Left lung (tissue), 10 donors: ENCODE results near the gene C15orf39. TPM values are rescaled to one million over a fixed set of nuclear protein-coding genes. Genes with fewer than 3 reads are reported as not detected.

Experiments used
- ATAC-seq: fragments of 200-7000 bp; cut with Tn5 transposase; one replicate; pipeline ENCODE4 v1.9.1; 2020; ENCODE audit warnings: moderate library complexity
- DNase-seq, 4 donors: peaks; one replicate each; pipeline ENCODE4 v3.0.0-alpha.2; 2013 to 2020
- H3K27ac ChIP-seq, 2 donors: fragments of 200-600 bp; sonication (generic) in 1 of 2; one replicate each; pipeline versions ENCODE4 v1.5.0 to v1.8.0; 2020 to 2021
- H3K27me3 ChIP-seq, 2 donors: fragments of 200-600 bp; sonication (generic) in 1 of 2; one replicate each; pipeline versions ENCODE4 v1.5.0 to v1.8.0; 2020 to 2021
- H3K36me3 ChIP-seq, 2 donors: fragments of 200-600 bp; sonication (generic) in 1 of 2; one replicate each; pipeline versions ENCODE4 v1.5.0 to v1.8.0; 2020 to 2021
- H3K4me1 ChIP-seq, 2 donors: fragments of 200-600 bp; one replicate each; pipeline ENCODE4 v1.8.0; 2021
- H3K4me3 ChIP-seq, 2 donors: fragments of 200-600 bp; sonication (generic) in 1 of 2; one replicate each; pipeline versions ENCODE4 v1.5.0 to v1.8.0; 2020 to 2021; ENCODE audit warnings: mild to moderate bottlenecking in 1 of 2
- H3K9me3 ChIP-seq, 2 donors: fragments of 200-600 bp; sonication (generic) in 1 of 2; one replicate each; pipeline versions ENCODE4 v1.5.0 to v1.8.0; 2020 to 2021
- intact Hi-C, 2 donors: fragments of 100-400 bp; cut with DNase I; formaldehyde crosslinking; loops; one replicate each; pipeline versions ENCODE4 v1.11.2 to v1.14.2; 2022
- polyA plus RNA-seq, 6 donors: library from polyadenylated mRNA; unstranded; fragments of 120-200 nt; gene quantifications; one replicate each; pipeline ENCODE4 v1.2.1, GENCODE V29; 2013; ENCODE audit not compliant: insufficient read length in 6 of 6
- total RNA-seq, 2 donors: library from RNA; stranded (reverse); fragmentation: NEBNext Ultra II Directional; extraction: Animal tissue kit (Norgen Biotek cat#: 25700); gene quantifications; one replicate each; pipeline ENCODE4 v1.2.1, GENCODE V29; 2021
- TF ChIP-seq, protein P1 (sequence below), 2 donors: fragments of 200-600 bp; sonication (generic) in 1 of 2; IDR thresholded peaks; one replicate each; pipeline versions ENCODE4 v1.5.0 to v1.8.0; 2021; ENCODE audit warnings: antibody characterized with exemption in 2 of 2
- donor health status: DM: no; HTN: yes; CAD: no.
- donor health status: DM: no; HTN: no; CAD: no.

The C15orf39 gene
- total and polyA plus RNA-seq, 8 donors: 7.8 to 35.7 (median 13.9) TPM

DNA sequence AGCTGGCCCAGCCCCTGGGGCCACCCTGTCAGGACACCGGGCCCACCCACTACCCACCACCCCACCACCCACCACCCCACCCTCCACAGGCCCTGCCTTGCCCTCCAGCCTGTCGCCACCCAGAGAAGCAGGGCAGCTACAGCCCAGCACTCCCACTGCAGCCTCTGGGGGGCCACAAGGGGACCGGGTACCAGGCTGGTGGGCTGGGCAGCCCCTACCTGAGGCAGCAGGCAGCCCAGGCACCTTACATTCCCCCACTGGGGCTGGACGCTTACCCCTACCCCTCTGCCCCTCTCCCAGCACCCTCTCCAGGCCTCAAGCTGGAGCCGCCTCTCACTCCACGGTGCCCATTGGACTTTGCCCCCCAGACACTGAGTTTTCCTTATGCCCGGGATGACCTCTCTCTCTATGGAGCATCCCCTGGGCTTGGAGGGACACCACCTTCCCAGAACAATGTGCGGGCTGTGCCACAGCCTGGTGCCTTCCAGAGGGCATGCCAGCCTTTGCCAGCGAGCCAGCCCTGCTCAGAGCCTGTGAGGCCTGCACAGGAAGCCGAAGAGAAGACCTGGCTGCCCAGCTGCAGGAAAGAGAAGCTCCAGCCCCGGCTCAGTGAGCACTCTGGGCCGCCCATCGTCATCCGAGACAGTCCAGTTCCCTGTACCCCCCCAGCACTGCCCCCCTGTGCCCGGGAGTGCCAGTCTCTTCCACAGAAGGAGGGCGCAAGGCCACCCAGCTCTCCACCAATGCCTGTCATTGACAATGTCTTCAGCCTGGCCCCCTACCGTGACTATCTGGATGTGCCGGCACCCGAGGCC lies 5.3 kb downstream of the C15orf39 start:
- intact Hi-C loops: loop anchor here in 1 of 2 donors (10.0 kb wide), 1 partner anchor 172 kb away; no protein-coding TSS in a partner anchor
- peaks cover 16 to 54% of the 10 kb centered on the region in 2 donors for H3K4me1 ChIP-seq
- peaks cover 0 to 64% of the 10 kb centered on the region in 2 donors for H3K36me3 ChIP-seq
- H3K27ac ChIP-seq: no peak overlapping the region
- H3K27me3 ChIP-seq: no peaks in the 10 kb centered on the region
- TF ChIP-seq, protein P1, sequence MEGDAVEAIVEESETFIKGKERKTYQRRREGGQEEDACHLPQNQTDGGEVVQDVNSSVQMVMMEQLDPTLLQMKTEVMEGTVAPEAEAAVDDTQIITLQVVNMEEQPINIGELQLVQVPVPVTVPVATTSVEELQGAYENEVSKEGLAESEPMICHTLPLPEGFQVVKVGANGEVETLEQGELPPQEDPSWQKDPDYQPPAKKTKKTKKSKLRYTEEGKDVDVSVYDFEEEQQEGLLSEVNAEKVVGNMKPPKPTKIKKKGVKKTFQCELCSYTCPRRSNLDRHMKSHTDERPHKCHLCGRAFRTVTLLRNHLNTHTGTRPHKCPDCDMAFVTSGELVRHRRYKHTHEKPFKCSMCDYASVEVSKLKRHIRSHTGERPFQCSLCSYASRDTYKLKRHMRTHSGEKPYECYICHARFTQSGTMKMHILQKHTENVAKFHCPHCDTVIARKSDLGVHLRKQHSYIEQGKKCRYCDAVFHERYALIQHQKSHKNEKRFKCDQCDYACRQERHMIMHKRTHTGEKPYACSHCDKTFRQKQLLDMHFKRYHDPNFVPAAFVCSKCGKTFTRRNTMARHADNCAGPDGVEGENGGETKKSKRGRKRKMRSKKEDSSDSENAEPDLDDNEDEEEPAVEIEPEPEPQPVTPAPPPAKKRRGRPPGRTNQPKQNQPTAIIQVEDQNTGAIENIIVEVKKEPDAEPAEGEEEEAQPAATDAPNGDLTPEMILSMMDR (IDR thresholded peaks at IDR 0.05): no peak
- no peak overlapping the region for H3K4me3 ChIP-seq
- ATAC-seq: no peak
- DNase-seq: no peak
- no peaks in the 10 kb centered on the region for H3K9me3 ChIP-seq

DNA sequence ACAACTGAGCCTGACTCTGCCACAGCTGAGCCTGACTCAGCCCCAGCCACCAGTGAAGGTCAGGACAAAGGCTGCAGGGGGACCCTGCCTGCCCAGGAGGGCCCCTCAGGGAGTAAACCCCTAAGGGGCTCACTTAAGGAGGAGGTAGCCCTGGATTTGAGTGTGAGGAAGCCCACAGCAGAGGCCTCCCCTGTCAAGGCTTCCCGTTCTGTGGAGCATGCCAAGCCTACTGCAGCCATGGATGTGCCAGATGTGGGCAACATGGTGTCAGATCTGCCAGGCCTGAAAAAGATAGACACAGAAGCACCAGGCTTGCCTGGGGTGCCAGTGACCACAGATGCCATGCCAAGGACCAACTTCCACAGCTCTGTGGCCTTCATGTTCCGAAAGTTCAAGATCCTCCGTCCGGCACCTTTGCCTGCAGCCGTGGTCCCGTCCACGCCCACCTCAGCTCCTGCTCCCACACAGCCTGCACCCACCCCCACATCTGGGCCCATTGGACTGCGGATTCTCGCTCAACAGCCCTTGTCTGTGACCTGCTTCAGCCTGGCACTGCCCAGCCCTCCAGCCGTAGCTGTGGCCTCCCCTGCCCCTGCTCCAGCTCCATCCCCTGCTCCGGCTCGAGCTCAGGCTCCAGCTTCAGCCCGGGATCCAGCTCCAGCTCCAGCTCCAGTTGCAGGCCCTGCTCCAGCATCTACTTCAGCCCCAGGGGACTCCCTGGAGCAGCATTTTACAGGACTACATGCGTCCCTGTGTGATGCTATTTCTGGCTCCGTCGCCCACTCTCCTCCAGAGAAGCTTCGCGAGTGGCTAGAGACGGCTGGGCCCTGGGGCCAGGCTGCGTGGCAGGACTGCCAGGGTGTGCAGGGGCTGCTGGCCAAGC lies 6.2 kb downstream of the C15orf39 start:
- no peaks in the 10 kb centered on the region for H3K9me3 ChIP-seq
- intact Hi-C loops: loop anchor here in 1 of 2 donors (10.0 kb wide), 1 partner anchor 173 kb away; no protein-coding TSS in a partner anchor
- peaks cover 0 to 73% of the 10 kb centered on the region in 2 donors for H3K36me3 ChIP-seq
- no peak overlapping the region for H3K27ac ChIP-seq
- H3K27me3 ChIP-seq: no peaks in the 10 kb centered on the region
- peaks cover 16 to 52% of the 10 kb centered on the region in 2 donors for H3K4me1 ChIP-seq
- ATAC-seq: no peak
- H3K4me3 ChIP-seq: no peak overlapping the region
- TF ChIP-seq, protein P1 (IDR thresholded peaks at IDR 0.05): no peak
- no peak for DNase-seq

DNA sequence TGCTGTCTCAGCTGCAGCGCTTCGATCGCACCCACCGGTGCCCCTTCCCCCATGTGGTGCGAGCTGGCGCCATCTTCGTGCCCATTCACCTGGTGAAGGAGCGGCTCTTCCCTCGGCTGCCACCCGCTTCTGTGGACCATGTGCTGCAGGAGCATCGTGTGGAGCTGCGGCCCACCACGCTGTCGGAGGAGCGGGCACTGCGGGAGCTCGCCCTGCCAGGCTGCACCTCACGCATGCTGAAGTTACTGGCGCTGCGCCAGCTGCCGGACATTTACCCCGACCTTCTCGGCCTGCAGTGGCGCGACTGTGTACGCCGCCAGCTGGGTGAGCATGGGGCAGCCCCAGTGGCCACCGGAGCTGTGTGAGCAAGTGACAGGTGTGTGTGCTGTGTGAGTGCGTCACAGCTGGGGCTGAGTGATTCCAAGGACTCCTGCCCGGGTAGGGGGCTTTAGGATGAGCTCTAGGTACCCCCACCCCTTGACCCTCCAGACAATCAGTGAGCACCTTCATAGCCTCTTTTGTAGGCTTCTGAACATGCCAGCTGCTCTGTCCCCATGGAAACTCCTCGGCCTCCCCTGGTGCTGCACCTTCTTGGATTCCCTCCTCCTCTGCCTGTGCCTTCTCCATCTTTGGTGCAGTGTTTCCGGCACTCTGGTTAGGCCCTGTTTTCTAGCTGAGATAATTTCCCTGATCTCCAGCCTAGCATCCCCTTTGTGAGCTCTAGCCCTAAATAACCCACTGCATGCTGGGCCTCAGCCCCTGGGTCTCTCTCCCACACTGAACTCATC lies 7.0 kb downstream of the C15orf39 start:
- Histone ChIP-seq H3K4me3 (no peak overlapping the region), H3K9me3 (no peaks in the 10 kb centered on the region), H3K36me3 (peaks cover 0 to 81% of the 10 kb centered on the region in 2 donors), H3K27me3 (no peaks in the 10 kb centered on the region), H3K4me1 (peaks cover 11 to 44% of the 10 kb centered on the region in 2 donors), H3K27ac (no peak overlapping the region)
- intact Hi-C loops: loop anchor here in 1 of 2 donors (10.0 kb wide), 1 partner anchor 174 kb away; no protein-coding TSS in a partner anchor
- ATAC-seq (no peak), DNase-seq (no peak)
- TF ChIP-seq, protein P1 (IDR thresholded peaks at IDR 0.05): no peak

DNA sequence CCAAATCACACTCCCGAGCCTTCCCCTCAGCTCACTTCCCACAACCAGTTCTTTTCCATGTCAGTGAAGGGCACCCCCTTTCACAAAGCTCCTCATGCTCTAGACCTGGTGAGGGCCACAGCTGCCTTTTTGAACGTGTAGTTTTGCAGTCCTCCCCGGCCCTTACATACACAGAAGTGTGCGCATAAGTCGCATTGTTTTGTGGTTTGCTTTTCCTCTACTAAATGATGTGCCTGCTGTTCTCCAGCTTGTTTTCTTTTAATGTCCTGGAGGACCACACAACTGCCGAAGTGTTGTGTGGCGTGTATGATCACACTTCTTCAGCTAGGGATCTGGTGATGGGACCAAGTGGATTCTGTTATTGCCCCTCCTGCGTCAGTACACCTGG lies 7.6 kb downstream of the C15orf39 start:
- no peaks in the 10 kb centered on the region for H3K27me3 ChIP-seq
- H3K9me3 ChIP-seq: no peaks in the 10 kb centered on the region
- H3K4me3 ChIP-seq: no peak overlapping the region
- peaks cover 0 to 87% of the 10 kb centered on the region in 2 donors for H3K36me3 ChIP-seq
- no peak overlapping the region for H3K27ac ChIP-seq
- DNase-seq (no peak), ATAC-seq (no peak)
- intact Hi-C loops: loop anchor here in 1 of 2 donors (10.0 kb wide), 1 partner anchor 174 kb away; no protein-coding TSS in a partner anchor
- TF ChIP-seq, protein P1 (IDR thresholded peaks at IDR 0.05): no peak
- peaks cover 6 to 38% of the 10 kb centered on the region in 2 donors for H3K4me1 ChIP-seq
